Epithelial cell of esophagus (primary cell): ENCODE data around the gene FBXL19.

Source experiments
- DNase-seq: peaks from one replicate; pipeline ENCODE4 v3.0.0; 2010; ENCODE audit warnings: low read depth
- H3K4me3 ChIP-seq: 2 replicates; pipeline ENCODE4 v1.5.1; 2011; ENCODE audit warnings: mild to moderate bottlenecking, low read length, control low read depth
- CTCF ChIP-seq: IDR thresholded peaks from 2 replicates; pipeline ENCODE4 v1.5.1; 2011; ENCODE audit warnings: low read depth, mild to moderate bottlenecking, low read length, control low read depth, inconsistent platforms; ENCODE audit not compliant: insufficient read depth; ENCODE audit errors: missing control alignments

The FBXL19 gene

DNA sequence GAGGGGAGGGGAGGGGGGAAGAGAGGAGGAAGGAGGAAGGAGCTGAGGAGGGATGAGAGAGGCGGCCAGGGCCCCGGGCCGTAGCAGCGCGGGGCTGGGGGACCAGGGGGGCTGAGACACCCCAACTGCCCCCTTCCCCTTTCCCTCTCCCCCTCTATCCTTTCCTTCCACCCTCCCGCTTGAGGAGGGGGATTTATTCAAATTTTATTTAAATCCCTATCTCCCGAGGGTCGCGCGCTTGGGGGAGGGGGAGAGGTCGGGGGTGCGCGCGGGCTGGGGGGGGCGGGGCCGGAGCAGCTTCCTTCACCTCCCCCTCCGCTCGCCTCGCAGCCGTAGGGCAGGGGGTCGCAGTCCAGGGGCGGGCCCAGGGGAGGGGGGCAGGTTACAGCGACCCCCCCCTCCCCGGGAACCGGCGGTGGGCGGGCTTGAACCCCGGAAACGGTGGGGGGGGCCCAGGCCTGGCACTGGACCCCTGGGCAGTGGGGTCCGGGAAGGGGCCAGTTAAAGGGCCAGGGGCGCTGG, at the start of gene FBXL19:
FBXL19 (plus strand) TSS at position 19 of the 522 bp plus-strand sequence. CDS start 2,183 bp downstream, outside the sequence.
- DNase-seq = no peak
- TF ChIP-seq CTCF = no peak
- peak within 1 kb of the TSS; percentile 74 for H3K4me3 ChIP-seq

- peak overlapping the region; percentile 88 for H3K4me3 ChIP-seq
- no peak for TF ChIP-seq CTCF
- no peak for DNase-seq
These were observed 49.0 kb upstream of the FBXL19 start for GRCh38 chr16:30874244-30874820.

DNA sequence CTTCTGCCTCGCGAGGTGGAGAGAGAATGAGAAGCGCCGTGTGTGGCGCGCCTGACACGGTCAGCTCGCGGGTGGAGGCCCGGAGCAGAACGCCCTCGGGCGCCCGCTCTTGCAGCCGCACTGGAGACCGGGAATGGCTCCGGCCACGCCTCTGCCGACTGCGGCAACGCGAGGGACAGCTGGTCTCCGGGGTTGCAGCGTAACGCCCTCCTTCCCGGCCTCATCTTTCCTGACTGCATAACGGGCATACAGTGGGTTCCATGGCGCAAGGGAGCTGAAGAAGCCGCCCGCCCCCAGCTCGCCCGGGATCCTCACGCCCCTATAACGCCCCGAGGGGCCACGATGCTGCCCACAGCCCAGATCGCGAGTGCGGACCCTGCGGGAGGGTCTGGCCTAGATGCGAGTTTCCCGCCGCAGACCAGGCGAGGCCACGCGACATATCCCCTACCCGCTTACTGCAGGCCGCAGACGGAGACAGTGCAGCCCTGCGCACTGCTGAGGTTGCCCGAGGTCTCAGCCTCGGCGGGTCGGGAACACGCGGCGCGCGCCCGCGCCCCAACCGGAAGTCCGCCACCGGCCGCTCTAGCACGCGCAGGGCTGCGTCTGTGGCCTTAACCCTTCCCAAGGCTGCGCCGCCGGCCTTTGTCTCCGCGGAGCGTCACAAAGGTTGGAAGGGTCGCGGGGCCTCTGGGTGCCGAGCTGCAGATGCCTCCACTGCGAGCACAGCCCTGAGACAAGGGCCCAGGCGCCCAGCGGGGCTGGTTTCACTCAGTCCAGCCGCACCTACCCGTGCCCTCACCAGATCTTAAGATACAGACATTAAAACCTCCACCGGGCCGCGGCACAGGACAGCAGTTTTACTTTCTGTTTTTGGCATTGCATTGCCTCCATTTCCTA, 48.3 kb upstream of the FBXL19 start:
- DNase-seq = peak; percentile 90
- peak overlapping the region; percentile 88 for H3K4me3 ChIP-seq
- no peak for TF ChIP-seq CTCF

DNA sequence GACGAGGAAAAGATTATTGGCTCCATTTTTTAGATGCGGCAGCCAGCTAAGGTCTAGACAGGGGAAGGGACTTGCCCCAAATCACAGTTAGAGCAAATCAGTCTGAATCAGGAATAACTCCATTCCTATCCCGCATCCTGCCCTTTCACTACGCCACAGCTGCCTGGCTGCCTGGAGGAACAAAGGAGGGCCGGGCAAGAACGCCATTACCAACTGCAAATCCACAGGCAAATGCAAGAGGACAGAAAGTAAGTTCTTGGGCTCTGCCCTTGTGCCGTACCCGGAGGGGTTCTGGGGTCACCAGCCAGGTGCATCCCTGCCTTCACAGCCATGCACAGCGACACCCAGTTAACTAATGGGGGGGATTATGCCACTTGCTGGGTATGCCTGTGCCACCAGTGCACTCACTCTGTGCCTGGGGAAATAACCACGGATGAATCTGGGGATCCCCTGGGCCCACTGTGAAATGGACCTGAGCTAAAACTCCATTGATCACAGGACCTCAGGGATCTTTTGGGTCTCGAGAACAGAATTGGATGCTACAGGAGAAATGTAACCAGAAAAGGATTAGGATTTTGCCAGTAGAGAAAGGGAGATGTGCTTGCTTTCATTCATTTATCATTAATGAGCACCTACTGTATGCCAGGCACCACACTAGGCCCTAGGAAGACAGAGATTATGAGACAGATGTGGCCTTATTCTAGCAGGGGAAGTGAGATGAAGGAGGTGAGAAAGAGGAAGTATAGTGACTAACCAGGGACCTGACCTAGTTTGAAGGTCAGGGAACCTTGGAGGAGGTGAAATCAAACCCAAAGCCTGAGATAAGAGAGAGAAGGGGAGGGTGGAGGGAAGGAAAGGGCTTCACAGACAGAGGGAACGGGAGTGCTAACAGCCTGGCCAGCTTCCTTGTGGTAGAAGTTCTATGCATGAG, 47.2 kb upstream of the FBXL19 start:
- DNase-seq = peak; percentile 34
- TF ChIP-seq CTCF = no peak
- peak overlapping the region; percentile 88 for H3K4me3 ChIP-seq

- DNase-seq = no peak
- H3K4me3 ChIP-seq = no peak overlapping the region
- peak; percentile 10 for TF ChIP-seq CTCF
These were observed 46.5 kb upstream of the FBXL19 start for GRCh38 chr16:30876867-30877266.
